Mesendoderm (in vitro differentiated cells): ENCODE measurements around the gene CCDC175.

ENCODE experiments used
- DNase-seq: peaks from one replicate; pipeline ENCODE4 v3.0.0; 2013
- H2AK5ac ChIP-seq: 2 replicates; pipeline ENCODE4 v1.6.1; 2013; ENCODE audit warnings: low read length, inconsistent platforms
- H2BK120ac ChIP-seq: 2 replicates; pipeline ENCODE4 v1.6.1; 2013; ENCODE audit warnings: low read depth, mild to moderate bottlenecking, low read length, moderate library complexity, mixed read lengths
- H2BK15ac ChIP-seq: replicated peaks from 2 replicates; pipeline ENCODE4 v1.6.1; 2013; ENCODE audit warnings: low read depth, mild to moderate bottlenecking, moderate library complexity
- H2BK5ac ChIP-seq: 2 replicates; pipeline ENCODE4 v1.6.1; 2013; ENCODE audit warnings: low read length, inconsistent platforms
- H3K18ac ChIP-seq: 2 replicates; pipeline ENCODE4 v1.6.1; 2013; ENCODE audit warnings: mild to moderate bottlenecking, low read length, mixed read lengths
- H3K23ac ChIP-seq: one replicate; pipeline ENCODE4 v1.6.1; 2013; ENCODE audit warnings: low read length
- H3K27ac ChIP-seq: 2 replicates; pipeline ENCODE4 v1.5.1; 2013; ENCODE audit warnings: low read depth, mild to moderate bottlenecking, inconsistent platforms, low read length, moderate library complexity
- H3K27me3 ChIP-seq: 2 replicates; pipeline ENCODE4 v1.6.1; 2013; ENCODE audit warnings: low read length, control low read depth, mild to moderate bottlenecking, inconsistent platforms; ENCODE audit not compliant: insufficient read depth, poor library complexity
- H3K36me3 ChIP-seq: 2 replicates; pipeline ENCODE4 v1.6.1; 2013; ENCODE audit warnings: low read length, inconsistent platforms; ENCODE audit not compliant: control insufficient read depth, insufficient read depth
- H3K4ac ChIP-seq: one replicate; pipeline ENCODE4 v1.6.1; 2013; ENCODE audit warnings: low read depth, mild to moderate bottlenecking, low read length, moderate library complexity
- H3K4me1 ChIP-seq: 2 replicates; pipeline ENCODE4 v1.6.1; 2013; ENCODE audit warnings: low read depth, low read length, inconsistent platforms; ENCODE audit not compliant: control insufficient read depth
- H3K4me2 ChIP-seq: 2 replicates; pipeline ENCODE4 v1.6.1; 2013; ENCODE audit warnings: low read length
- H3K4me3 ChIP-seq: 2 replicates; pipeline ENCODE4 v1.5.1; 2013; ENCODE audit warnings: mild to moderate bottlenecking, low read length
- H3K56ac ChIP-seq: one replicate; pipeline ENCODE4 v1.6.1; 2013; ENCODE audit warnings: low read length
- H3K79me1 ChIP-seq: 2 replicates; pipeline ENCODE4 v1.6.1; 2013; ENCODE audit warnings: low read length, inconsistent platforms
- H3K79me2 ChIP-seq: 2 replicates; pipeline ENCODE4 v1.6.1; 2013; ENCODE audit warnings: mild to moderate bottlenecking, low read length; ENCODE audit not compliant: control insufficient read depth, insufficient read depth
- H3K9ac ChIP-seq: 2 replicates; pipeline ENCODE4 v1.6.1; 2013; ENCODE audit warnings: low read length, inconsistent platforms
- H4K5ac ChIP-seq: one replicate; pipeline ENCODE4 v1.6.1; 2013; ENCODE audit warnings: low read length
- H4K8ac ChIP-seq: one replicate; pipeline ENCODE4 v1.6.1; 2013; ENCODE audit warnings: low read depth, mild to moderate bottlenecking, control low read depth, low read length, moderate library complexity
- WGBS: extraction: QIAGEN DNeasy Blood & Tissue Kit; methylation state at CpG from one replicate; pipeline ENCODE4 v1.1.7; 2013; ENCODE audit warnings: low lambda C conversion rate, missing lambda C conversion rate; ENCODE audit not compliant: insufficient coverage; ENCODE audit errors: extremely low coverage; 5-methylcytosine and 5-hydroxymethylcytosine counted together

Gene CCDC175

DNA sequence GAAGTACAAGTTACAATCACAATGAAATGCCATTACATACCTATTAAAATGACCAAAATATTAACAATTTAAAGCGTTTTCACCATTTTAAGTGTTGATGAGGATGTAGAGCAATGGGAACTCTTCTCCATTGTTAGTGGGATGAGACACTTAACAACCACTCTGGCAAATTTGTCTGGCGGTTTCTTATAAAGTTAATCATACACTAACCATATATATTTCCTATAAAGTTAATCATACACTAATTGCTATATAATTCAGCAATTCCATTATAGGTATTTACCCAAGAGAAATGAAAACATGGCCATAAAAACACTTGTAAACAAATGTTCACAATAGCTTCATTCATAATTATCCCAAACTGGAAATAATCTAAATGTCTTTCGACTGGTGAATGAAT is 56.4 kb downstream of the CCDC175 start:
- H3K4me3 ChIP-seq = no peak overlapping the region
- H2AK5ac ChIP-seq = no peak overlapping the region
- H3K18ac ChIP-seq = no peak overlapping the region
- no peaks in the 10 kb centered on the region for H3K79me1 ChIP-seq
- H3K4me2 ChIP-seq = no peak overlapping the region
- no peak overlapping the region for H2BK15ac ChIP-seq
- no peak overlapping the region for H3K23ac ChIP-seq
- no peaks in the 10 kb centered on the region for H3K36me3 ChIP-seq
- no peak overlapping the region for H3K4ac ChIP-seq
- no peak overlapping the region for H3K27ac ChIP-seq
- no peak overlapping the region for H2BK5ac ChIP-seq
- H4K8ac ChIP-seq = no peak overlapping the region
- WGBS = no CpG with 5 or more reads among the region's 3 CpGs
- DNase-seq = no peak
- no peak overlapping the region for H4K5ac ChIP-seq
- H3K27me3 ChIP-seq = no peaks in the 10 kb centered on the region
- no peak overlapping the region for H3K9ac ChIP-seq
- H2BK120ac ChIP-seq = no peak overlapping the region
- no peak overlapping the region for H3K56ac ChIP-seq
- H3K79me2 ChIP-seq = no peaks in the 10 kb centered on the region
- H3K4me1 ChIP-seq = no peaks in the 10 kb centered on the region

DNA sequence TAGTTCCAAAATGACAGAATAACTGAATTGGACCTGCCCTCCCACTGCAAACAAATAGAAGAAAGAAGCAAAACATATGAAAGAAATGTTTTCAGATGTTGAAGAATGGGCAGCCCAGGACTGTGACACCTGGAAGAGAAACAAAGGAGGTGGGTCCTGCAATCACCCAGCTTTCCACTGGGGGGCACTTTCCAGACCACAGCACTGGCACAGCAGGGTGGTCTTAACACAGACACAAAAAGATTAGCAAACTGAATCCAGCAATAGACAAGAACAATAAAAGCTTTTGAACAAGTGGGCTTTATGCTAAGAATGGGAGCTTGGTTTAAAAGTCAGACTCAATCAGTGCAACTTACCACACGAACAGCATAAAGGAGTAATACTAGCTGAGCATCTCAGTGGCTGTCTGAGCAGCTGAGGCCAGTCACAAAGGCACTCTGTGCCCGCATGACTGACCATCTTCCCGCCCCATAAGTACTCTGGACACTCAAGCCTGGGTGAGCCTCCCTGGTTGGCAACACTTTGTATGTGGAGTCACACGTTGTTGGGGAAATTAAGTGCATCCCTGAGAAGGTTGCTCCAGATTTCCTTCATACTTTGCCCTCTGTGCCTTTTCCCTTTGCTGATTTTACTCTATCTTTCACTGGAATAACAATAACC is 64.6 kb downstream of the CCDC175 start:
- Histone ChIP-seq H4K8ac (no peak overlapping the region), H3K4ac (no peak overlapping the region), H3K56ac (peak overlapping the region; percentile 11), H3K79me2 (no peaks in the 10 kb centered on the region), H3K9ac (no peak overlapping the region), H2BK120ac (no peak overlapping the region), H3K36me3 (no peaks in the 10 kb centered on the region), H2BK5ac (no peak overlapping the region), H3K27me3 (no peaks in the 10 kb centered on the region), H3K4me3 (no peak overlapping the region), H3K4me2 (no peak overlapping the region), H3K23ac (no peak overlapping the region), H2AK5ac (no peak overlapping the region), H3K4me1 (no peaks in the 10 kb centered on the region), H3K27ac (no peak overlapping the region), H2BK15ac (no peak overlapping the region), H4K5ac (no peak overlapping the region), H3K18ac (no peak overlapping the region), H3K79me1 (no peaks in the 10 kb centered on the region)
- no CpG with 5 or more reads among the region's 4 CpGs for WGBS
- peak; percentile 65 for DNase-seq

DNA sequence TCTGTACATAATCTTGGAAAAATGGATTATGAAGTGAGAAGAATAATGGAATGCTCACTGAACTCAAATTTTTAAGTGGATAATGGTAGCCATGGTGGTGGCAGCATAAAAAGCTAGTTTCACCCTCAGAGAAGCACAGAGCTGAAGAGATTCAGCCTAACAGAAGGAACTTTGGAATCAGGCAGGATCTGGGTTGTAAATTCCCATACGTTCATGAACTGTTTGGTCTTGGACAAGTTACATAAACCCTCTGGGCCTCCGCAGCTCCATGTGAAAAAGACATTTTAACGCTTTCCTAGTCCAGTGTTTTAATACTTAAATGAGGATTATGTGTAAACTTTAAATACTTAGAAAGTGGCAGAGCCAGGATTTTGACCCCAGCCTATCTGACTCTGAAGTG is 65.6 kb downstream of the CCDC175 start:
- Histone ChIP-seq H3K4ac (no peak overlapping the region), H3K4me1 (no peaks in the 10 kb centered on the region), H4K8ac (no peak overlapping the region), H2AK5ac (no peak overlapping the region), H3K79me2 (no peaks in the 10 kb centered on the region), H2BK120ac (no peak overlapping the region), H4K5ac (no peak overlapping the region), H3K23ac (no peak overlapping the region), H2BK15ac (no peak overlapping the region), H3K4me3 (no peak overlapping the region), H3K56ac (no peak overlapping the region), H3K27me3 (no peaks in the 10 kb centered on the region), H3K4me2 (no peak overlapping the region), H2BK5ac (no peak overlapping the region), H3K9ac (no peak overlapping the region), H3K36me3 (no peaks in the 10 kb centered on the region), H3K79me1 (no peaks in the 10 kb centered on the region), H3K27ac (no peak overlapping the region), H3K18ac (no peak overlapping the region)
- no peak for DNase-seq
- no CpG with 5 or more reads among the region's 3 CpGs for WGBS

DNA sequence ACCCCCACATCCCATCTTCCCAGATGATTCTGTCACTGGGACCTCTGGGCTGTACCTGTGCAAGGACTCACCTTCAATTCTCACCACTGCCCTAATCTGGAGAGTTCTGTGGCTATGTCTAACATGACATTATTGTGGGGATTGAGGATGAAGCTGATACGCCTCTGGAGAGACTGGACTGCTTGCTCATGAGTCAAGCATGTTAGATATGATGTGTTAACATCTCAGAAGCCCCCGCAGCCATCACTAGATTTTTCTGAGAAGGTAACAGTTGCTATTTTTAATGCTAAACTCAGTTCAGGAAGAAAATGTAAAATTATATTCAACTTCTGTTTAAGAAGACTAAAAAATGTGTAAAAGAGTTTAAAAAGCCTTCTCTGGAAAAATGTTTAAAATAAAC is 66.6 kb downstream of the CCDC175 start:
- no peak overlapping the region for H3K4ac ChIP-seq
- no peak overlapping the region for H3K23ac ChIP-seq

DNA sequence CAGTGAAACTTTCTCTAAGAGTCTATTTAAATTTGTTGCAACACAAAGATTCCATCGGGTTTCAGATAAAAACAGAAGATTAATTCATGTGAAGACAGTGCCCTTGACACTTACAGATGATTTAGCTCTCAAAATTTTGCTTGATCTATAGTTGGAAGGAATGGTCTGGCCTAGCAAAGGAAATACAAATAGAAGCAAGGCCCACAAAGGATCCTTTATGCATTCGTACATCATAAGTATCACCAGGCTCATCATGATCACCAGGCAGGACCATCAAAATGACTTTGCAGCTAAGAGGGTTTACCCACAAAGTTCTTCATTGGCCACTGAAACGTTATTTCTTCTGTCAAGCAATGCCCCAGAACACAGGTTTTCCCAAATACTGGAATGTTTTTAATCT is 67.5 kb downstream of the CCDC175 start:
- Histone ChIP-seq H3K36me3 (no peaks in the 10 kb centered on the region), H2BK15ac (no peak overlapping the region), H3K23ac (no peak overlapping the region), H3K4me3 (no peak overlapping the region), H3K56ac (no peak overlapping the region), H3K9ac (no peak overlapping the region), H3K79me2 (no peaks in the 10 kb centered on the region), H2BK5ac (no peak overlapping the region), H3K4me1 (no peaks in the 10 kb centered on the region), H3K27ac (no peak overlapping the region), H3K27me3 (no peaks in the 10 kb centered on the region), H3K18ac (no peak overlapping the region), H3K79me1 (no peaks in the 10 kb centered on the region), H3K4ac (no peak overlapping the region), H2BK120ac (no peak overlapping the region), H3K4me2 (no peak overlapping the region), H2AK5ac (no peak overlapping the region), H4K5ac (no peak overlapping the region), H4K8ac (no peak overlapping the region)
- WGBS = no CpG with 5 or more reads among the region's 3 CpGs
- no peak for DNase-seq

More for the DNA sequence above, 66.6 kb downstream of the CCDC175 start:
- no peak overlapping the region for H3K4me3 ChIP-seq
- no peak overlapping the region for H2BK120ac ChIP-seq
- no peak overlapping the region for H3K18ac ChIP-seq
- H3K79me1 ChIP-seq = no peaks in the 10 kb centered on the region
- no peaks in the 10 kb centered on the region for H3K4me1 ChIP-seq
- WGBS = no CpG with 5 or more reads among the region's 2 CpGs
- H3K56ac ChIP-seq = no peak overlapping the region
- H4K5ac ChIP-seq = no peak overlapping the region
- H3K27me3 ChIP-seq = no peaks in the 10 kb centered on the region
- H3K27ac ChIP-seq = no peak overlapping the region
- no peak overlapping the region for H4K8ac ChIP-seq
- no peak overlapping the region for H2AK5ac ChIP-seq
- DNase-seq = no peak
- no peaks in the 10 kb centered on the region for H3K36me3 ChIP-seq
- no peaks in the 10 kb centered on the region for H3K79me2 ChIP-seq
- no peak overlapping the region for H2BK5ac ChIP-seq
- no peak overlapping the region for H3K9ac ChIP-seq
- H2BK15ac ChIP-seq = no peak overlapping the region
- H3K4me2 ChIP-seq = no peak overlapping the region

DNA sequence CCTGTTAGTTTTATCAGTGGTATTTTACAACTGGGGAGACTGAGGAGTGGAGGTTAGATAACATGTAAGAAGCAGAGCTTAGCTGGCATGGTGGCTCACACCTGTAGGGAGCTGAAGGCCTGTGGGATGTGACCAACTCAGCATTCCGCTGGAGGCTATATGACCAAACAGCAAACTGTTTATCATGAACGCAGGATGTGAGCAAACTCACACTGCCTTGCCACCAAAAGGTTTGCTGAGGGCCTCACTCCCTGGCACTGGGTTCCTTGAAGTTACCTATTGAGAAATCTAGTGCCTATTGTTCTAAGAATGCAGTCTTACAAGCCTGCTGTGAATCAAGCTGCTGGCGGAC is 68.9 kb downstream of the CCDC175 start:
- Histone ChIP-seq H3K56ac (no peak overlapping the region), H2BK15ac (no peak overlapping the region), H3K27ac (no peak overlapping the region), H3K4ac (no peak overlapping the region), H4K5ac (no peak overlapping the region), H3K79me1 (no peaks in the 10 kb centered on the region), H3K9ac (no peak overlapping the region), H3K23ac (no peak overlapping the region), H3K27me3 (no peaks in the 10 kb centered on the region), H2BK5ac (no peak overlapping the region), H2AK5ac (no peak overlapping the region), H3K4me1 (no peaks in the 10 kb centered on the region), H3K79me2 (no peaks in the 10 kb centered on the region), H3K4me3 (no peak overlapping the region), H2BK120ac (no peak overlapping the region), H3K18ac (no peak overlapping the region), H3K36me3 (no peaks in the 10 kb centered on the region), H3K4me2 (no peak overlapping the region), H4K8ac (no peak overlapping the region)
- WGBS = no CpG with 5 or more reads among the region's 3 CpGs
- no peak for DNase-seq
